ENCODE data around the gene PNPLA7. TPM values are rescaled to one million over a fixed set of nuclear protein-coding genes. Genes with fewer than 3 reads are reported as not detected.

PNPLA7 gene
- total RNA-seq, 1 donor from 2014 or later = 9.7 TPM

DNA sequence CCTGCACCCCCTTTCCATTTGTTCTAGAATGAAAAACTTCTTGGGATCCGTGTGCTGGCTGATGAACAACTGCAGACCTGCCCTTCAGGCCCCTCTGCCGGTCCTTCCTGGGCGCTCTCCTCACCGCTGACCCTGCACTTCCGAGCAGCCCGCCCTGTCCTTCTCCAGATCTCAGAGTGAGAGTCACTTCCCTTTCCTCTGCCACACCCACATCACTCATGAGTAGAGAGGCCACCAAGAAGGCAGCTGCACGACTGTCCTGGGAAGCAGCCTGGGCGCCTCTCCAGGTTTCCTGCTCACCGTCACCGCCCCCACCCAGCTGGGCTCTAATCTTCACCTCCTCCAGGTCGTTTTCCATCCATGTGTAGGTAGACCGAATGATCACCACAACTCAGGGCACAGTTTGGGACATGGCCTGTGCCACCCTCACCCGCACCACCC, 56.1 kb downstream of the PNPLA7 start:
- DNase-seq (ENCODE audit: low spot score) = no peak

DNA sequence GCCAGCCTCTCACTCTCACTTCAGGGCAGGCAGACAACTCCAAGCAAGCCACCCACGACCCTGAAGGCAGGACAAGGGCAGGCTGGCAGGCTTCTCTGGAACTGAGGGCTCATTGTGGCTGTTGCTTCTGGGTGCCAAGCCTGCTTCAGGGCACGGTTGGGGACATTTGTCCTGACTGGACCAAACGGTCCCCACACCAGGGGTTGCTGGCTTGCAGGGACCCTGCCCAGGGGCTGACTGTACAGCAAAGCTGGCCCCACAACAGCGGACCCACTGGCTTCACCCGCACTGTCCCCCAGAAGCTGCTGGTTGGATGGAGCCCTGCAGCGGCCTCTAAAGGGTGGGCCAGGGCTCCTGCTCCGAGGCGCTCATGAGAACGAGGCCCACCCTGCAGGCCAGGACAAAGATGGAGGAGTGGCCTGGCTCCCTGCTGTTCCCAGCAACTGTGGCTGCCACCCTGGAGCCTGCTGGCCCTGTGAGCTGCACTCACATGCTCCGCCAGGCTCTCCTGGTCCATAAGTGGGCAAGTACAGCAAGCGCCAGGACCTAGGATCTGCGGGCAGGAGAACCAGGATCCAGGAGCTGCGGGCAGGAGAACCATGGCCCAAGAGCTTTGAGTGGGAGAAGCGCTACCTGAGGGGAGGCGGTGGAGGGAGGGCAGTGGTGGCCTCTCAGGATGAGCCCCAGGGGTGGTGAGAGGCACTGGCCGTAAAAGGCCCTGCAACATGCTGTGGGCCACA, 56.7 kb downstream of the PNPLA7 start:
- no peak for DNase-seq (ENCODE audit: low spot score)

DNA sequence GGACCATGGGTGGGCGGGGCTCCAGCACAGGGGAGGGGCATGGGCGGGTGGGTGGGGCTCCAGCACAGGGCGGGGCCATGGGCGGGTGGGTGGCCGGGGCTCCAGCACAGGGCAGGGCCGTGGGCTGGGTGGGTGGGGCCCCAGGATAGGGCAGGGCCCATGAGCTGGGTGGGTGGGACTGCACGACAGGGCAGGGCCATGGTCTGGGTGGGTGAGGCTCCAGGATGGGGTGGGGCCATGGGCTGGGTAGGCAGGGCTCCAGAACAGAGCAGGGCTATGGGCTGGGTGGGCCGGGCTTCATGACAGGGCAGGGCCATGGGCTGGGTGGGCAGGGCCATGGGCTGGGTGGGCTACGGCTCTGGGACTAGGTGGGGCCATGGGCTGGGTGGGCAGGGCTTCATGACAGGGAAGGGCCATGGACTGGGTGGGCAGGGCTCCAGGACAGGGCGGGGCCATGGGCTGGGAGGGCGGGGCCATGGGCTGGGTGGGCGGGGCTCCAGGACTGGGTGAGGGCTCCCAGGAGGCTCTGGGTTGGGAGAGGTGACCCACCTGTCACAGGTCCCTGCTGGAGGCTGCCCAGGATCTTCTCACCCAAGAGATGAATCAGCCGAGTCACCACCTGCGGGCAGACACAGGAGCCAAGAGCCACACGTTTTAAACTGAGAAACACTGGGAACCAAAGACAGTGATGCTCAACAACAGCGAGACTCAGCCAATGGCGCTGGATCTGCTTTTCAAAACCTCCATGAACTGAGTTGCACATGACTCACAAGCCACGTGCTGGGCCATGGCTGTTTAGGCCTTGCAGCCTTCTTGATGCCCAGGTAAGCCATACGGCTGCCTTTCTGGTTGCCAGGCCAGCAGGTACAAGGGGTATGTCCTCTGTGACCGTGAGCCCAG, 57.5 kb downstream of the PNPLA7 start:
- DNase-seq (ENCODE audit: low spot score) = no peak

DNA sequence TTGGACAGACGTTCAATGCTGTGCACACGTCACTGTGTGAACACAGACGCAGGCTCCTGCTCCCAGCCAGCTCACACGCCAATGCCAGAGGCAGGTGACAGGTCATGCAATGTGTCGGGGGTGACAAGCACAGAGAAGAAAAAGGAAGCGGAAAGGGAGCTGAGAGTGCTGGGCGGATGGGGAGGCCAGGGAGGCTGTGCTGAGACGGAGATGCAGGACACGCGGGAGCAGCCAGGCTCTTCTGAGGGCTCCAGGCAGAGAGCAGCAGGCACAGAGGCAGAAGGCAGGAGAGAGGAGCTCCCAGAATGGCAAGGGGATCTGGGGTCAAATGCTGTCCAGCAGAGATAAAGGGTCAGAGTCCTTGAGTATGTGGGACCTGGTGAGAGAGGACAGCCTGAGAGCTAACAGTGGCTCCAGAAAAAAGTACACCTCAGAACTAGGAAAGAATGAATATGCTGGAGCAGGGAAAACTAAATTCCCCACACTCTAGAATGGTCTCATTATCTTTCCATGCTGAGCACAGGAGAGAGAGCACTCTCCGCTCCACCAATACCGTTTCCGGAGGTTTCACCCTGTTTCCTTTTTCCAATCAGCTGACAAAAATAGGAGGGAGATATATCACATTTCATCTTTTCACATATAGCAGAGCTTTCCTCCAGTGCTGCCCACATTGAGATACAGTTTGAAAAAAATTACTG, 58.3 kb downstream of the PNPLA7 start:
- no peak for DNase-seq (ENCODE audit: low spot score)

DNA sequence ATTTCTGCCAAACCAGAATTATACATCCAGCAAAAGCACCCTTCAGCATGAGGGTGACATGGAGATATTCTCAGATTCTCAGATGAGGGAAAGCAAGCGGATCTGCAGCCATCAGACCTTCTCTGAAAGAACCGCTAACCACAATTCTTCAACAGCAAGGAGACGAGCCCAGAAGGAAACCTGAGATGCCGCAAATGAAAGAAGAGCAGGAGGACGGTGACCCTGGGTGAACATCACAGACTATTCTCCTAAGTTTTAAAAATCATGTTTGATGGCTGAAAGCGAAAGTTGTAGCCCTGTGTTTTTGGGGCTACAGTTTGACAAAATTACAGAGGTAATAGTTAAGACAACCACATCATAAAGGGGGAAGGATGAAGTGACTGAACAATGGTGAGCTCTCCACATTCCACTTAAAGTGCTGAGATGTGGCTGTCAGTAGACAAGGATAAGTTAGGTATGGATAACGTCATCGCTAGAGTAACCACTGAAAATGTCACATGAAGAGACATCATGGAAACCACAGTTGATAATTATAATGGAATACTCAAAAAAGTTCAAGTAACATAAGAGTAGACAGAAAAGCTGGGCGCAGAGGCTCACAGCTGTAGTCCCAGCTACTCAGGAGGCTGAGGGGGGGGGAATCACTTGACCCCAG, 59.5 kb downstream of the PNPLA7 start:
- no peak for DNase-seq (ENCODE audit: low spot score)

DNA sequence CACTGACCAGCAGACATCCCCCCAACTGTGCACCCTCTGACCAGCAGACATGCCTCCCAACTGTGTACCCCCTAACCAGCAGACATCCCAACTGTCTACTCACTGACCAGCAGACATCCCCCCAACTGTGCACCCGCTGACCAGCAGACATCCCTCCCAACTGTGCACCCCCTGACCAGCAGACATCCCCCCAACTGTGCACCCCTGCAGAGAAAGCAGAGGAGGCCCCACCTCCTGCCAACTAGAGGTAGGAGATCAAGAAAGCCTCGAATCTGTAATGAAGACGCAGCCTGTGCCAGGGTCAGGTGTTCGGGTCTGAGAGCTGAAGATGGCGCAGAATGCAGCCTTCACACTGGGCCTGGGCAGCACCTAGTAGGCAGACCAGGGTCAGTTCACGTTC, 61.3 kb downstream of the PNPLA7 start:
- DNase-seq (ENCODE audit: low spot score) = no peak

DNA sequence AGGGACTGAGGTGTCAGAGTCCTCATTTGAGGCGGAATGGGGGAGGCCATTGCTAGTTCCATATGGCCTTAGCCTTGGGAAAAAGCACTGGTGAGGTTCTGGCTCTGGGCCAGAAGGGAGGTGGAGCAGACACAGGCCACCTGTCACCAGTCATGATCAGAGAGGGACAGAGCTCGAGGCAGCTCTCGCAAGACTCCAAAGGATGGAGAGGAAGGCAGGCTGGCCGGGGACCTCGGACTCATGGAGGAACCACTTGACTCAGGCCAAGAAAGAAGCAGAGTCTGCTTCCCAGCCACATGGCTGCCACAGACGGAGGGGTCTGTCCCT, 61.9 kb downstream of the PNPLA7 start:
- DNase-seq (ENCODE audit: low spot score) = no peak

DNA sequence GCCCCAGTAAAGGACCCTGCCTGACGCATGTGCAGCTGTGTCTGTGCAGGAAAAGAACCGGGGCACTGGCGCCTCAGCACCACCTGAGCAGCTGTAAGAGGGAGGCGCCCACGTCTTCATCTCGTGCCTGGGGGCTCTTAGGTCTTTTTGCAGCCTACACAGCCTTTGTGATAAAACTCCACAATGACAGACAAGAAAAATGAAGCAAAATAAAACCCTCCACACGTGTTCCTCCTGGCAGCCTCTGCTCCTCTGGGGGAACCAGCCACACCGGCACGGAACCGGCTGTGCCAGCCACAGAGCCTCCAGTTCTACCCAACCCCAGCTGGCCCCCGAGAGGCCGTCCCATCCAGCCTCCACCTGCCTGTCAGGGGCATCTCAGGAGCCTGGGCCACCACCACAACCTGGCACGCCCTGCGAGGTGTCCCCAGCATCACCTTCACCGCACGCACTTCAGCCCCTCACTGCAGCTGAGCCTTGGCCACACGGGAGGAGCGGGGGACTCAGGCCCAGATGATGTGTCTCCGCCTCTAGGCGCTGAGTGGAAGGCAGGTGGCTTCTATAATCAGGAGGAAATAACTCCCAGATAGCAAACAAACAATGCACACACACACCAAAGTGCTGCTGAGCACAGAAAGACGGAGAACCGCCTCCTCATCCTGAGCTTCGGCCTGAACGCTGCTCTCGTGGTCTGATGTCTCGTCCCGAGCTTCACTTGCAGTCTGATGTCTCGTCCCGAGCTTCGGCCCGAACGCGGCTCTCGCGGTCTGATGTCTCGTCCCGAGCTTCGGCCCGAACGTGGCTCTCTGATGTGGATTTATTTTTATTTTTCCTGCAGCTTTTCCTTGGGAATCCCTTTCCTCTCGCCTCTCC, 62.5 kb downstream of the PNPLA7 start:
- DNase-seq (ENCODE audit: low spot score) = no peak

DNA sequence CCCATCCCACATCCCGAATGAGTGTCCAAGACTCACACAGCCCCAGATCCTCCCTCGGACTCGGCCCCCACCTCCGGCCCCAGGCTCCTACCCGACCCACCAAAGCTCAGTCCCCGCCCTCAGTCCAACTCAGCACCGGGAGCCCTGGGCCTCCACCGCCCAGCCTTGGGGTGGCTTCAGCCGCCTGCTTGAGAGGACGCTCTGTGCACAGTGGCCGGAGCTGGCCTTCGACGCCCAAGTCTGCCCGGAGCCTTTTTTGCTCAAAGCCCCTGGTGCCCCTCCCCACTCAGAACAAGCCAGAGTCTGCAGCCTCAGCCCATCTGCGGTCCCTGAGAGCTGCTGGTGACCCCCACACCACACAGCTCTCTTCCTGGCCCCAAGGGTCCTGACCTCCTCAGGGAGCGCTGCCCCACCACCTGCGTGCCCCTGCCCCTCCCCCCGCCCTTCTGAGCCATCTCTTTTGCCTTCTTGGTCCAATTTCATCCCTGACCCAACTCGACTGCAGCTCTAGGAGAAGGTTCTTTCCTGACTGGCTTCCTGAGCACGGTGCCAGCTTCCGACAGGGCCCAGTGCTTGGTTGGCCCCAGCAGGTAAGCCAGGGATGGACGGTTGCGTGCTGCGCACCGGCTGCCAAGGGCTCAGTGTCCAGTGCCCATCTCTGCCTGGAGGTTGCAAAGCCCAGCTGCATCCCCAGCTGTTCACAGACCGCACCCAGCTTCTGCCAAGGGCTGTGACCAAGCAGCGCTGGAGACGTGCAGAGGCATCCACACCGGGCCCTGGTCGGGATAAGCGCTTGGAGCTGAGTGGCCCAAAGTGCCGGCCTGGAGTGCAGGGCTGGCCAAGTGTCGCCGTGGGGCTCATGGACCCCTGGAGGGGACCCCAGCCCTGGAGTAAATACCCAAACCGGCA, 63.4 kb downstream of the PNPLA7 start:
- no peak for DNase-seq (ENCODE audit: low spot score)

DNA sequence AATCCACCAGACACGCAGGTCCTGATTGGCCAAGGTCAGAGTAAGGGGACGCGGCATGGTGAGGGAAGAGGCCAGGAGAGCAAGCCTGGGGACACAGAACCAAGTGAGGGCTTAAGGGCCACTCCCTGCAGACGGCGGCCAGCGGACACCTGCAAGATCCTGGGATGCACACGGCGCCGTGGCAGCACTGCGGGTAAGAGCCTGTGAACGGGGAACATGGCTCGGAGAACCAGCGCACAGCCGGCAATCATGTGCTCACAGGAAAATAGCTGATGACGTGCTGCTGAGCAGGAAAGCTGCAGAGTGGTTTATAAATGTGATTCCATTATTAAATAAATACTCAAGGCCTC, 64.1 kb downstream of the PNPLA7 start:
- no peak for DNase-seq (ENCODE audit: low spot score)

DNA sequence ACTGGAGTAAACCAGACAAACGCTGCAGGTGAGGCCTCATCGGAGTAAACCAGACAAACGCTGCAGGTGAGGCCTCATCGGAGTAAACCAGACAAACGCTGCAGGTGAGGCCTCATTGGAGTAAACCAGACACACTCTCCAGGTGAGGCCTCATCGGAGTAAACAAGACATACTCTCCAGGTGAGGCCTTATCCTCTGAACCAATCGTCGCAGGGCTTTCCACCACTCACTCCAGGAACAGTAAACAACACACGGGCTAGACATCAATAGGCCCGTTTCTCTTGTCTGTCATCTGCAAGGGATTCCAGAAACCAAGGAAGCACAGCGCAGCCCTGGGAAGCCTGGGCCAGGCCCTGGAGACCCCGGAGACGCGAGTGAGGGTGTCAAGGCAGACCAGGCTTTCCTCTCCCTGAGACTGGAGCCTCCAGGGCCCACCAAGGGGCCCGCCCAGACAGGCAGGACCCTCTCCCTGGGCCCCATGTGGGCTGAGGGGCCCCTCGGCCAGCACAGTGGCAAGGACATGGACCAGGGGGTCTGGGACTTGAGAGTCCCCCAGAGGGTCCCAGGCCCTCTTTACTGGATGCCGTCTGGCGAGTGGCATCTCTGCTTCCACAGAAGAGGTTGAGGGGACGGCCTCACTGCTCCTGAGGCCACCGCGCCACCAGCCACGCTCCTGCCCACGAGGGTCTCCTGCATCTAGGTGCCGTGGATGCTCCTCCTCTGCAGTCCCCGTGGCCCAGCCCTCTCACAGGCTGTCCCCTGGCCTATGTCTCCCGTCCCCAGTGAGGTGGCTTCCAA, 64.7 kb downstream of the PNPLA7 start:
- DNase-seq (ENCODE audit: low spot score) = no peak

DNA sequence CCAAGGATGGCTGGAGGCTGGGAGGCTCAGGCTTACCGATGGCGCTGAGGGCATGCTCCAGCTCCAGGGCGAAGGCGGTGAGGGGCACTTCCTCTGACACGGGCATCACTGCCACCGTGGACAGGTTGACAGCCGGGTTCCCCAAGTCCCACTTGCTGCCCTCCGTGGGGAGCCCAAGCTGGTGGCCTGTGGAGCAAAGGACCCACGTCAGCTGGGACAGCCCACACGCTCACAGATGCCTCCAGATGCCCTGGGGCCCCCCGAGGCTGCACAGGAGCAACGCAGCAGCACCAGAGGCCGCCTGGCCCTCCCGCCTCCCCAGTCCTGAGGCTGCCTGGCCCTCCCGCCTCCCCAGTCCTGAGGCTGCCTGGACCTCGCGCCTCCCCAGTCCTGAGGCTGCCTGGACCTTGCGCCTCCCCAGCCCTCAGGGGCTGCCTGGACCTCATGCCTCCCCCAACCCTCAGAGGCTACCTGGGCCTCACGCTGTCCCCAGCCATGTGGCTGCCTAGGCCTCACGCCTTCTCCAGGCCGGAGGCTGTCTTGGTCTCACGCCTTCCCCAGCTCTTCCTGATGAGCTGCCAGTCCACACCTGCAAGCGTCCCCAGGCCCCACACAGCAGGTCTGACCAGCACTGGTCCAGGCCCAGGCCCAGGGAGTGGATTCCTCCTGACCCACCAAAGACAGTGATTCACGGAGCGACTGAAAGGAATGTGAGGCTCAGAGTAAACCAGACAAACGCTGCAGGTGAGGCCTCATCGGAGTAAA, 65.5 kb downstream of the PNPLA7 start:
- no peak for DNase-seq (ENCODE audit: low spot score)

DNA sequence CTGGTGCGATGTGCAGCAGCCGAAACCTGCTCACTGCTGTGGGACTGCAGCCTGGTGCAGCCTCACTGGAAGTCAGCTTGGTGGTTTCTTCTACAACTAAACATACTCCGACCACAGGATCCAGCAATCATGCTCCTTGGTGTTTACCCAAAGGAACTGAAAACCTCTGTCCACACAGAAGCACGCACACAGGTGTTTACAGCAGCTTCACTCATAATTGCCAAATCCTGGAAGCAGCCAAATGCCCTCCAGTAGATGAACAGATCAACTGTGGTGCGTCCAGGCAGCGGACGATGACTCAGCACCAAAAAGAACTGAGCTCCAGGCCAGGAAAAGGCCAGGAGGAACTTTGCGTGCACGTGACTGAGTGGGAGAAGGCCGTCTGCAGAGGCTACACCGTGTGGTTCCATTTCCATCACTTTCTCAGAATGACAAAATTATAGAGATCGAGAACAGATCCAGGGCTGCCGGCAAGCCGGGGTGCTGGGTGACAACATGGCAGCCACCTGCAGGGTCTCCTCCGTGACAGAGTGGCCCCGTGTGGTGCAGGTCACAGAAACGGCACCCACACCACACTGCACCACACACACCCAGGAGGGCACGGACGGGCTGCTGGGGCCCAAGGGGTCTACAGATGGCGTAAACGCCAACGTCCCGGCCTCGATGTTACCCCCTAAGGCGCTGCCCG, 68.0 kb downstream of the PNPLA7 start:
- no peak for DNase-seq (ENCODE audit: low spot score)

DNA sequence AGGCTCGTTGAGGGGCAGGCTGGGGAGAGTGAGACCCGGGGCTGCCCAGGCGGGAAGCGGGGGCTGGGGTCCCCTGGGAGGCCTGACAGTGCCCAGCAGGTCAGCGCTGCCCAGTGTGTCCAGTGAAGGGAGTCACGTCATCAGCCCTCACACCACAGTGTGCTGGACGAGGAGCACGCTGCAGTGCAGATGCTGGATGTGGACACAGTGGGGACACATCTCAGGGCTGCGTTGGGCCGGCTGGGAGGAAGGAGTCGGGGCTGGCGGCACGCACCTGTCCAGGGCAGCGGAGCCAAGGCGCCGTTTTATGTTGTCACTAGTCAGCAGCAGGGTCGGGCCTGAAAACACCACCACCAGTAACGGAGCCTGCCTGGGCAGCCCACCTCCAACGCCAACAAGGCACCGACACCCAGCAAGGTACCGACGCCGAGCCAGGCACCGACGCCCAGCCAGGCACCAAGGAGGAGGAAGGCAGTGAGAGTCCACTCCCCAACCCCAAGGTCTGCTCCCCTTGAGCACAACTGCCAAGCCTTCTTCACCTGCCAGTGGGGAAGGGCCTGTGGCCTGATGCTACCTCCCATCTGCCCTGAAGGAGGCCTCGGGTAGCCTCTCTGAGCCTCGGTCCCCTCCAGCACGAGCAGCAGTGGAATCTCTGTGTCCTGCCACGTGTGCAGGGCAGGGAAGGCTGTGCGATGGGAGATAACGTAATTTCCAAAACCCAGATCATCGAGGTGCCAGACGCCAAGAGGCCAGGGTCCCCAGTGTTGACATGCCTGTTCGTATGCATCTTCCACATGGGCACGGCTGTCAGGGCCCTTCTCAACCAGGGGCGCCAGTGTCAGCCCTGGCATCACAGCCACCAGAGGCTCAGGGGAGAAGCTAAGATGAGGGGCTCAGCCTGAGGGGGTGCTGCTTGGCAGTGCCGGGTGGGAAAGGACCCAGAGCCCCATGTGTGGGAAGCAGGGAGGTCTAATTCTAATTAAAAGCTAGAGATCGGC, 69.2 kb downstream of the PNPLA7 start:
- DNase-seq (ENCODE audit: low spot score) = no peak

DNA sequence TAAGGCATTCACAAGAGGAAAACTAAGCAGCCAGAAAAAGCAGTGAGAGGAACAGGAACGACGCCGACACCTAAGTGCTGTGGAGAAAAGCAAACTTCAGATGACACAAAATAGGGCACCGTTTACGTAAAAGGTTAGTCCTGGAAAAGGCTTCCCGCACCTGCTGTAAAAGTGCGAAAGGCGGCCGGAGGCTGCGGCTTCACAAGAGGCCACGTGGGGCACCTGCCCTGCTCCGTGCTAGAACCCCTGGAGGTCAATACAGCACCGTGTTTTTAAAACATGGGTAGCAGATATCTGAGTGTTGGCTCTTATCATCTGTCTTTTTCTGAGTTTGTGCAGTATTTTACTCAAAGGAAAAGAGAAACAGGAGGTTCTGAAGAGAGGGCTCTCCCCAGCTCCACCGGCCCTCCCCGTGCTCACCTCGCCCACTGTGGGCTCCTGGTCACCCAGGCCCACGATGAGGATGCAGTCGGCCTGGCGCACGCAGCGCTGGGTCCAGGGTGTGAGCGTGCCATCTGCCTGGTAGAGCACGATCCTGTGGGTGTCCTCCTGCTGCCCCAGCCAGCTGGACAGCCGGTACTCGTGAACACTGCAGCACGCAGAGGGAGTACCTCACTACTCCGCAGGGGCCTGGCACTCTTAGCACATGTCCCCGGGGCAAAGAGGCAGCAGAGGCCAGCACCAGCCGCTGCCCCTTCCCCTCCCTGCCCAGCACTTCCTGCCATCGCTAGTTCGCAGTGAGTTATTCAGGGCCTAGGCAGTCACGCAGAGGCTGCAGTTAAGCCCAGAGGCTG, 70.1 kb downstream of the PNPLA7 start:
- no peak for DNase-seq (ENCODE audit: low spot score)
